GM21381 (cell line): ENCODE results near the gene OR5K1.

Source experiments
- ATAC-seq: cut with Tn5 transposase; IDR thresholded peaks from one replicate; pipeline ENCODE4 v1.9.1; 2021; ENCODE audit warnings: mild to moderate bottlenecking, moderate library complexity; ENCODE audit not compliant: unreplicated experiment

The OR5K1 gene

GRCh38 chr3:98462901-98463300, at the start of gene OR5K1:
OR5K1 (plus strand) TSS chr3:98463201; CDS start chr3:98469577, 6,376 bp downstream.
- no peak for ATAC-seq

GRCh38 chr3:98432575-98432974, 30.4 kb upstream of the OR5K1 start:
- no peak for ATAC-seq

- no peak for ATAC-seq
Measured at GRCh38 chr3:98433764-98434163, 29.2 kb upstream of the OR5K1 start.

- no peak for ATAC-seq
Measured at GRCh38 chr3:98434412-98434811, 28.6 kb upstream of the OR5K1 start.

- ATAC-seq = no peak
Measured at GRCh38 chr3:98440283-98440682, 22.7 kb upstream of the OR5K1 start.

- peak; percentile 64 for ATAC-seq
Measured at GRCh38 chr3:98445949-98446406, 17.0 kb upstream of the OR5K1 start.

- peak; percentile 42 for ATAC-seq
Measured at GRCh38 chr3:98449606-98450193, 13.3 kb upstream of the OR5K1 start.

- ATAC-seq = no peak
Measured at GRCh38 chr3:98450372-98450771, 12.6 kb upstream of the OR5K1 start.

GRCh38 chr3:98453827-98454226, 9.2 kb upstream of the OR5K1 start:
- no peak for ATAC-seq

- no peak for ATAC-seq
Measured at GRCh38 chr3:98454929-98455328, 8.1 kb upstream of the OR5K1 start.

GRCh38 chr3:98457543-98457942, 5.5 kb upstream of the OR5K1 start:
- ATAC-seq = no peak

- ATAC-seq = no peak
Measured at GRCh38 chr3:98460220-98460619, 2.8 kb upstream of the OR5K1 start.

GRCh38 chr3:98482717-98483482, 19.9 kb downstream of the OR5K1 start:
- ATAC-seq = no peak

GRCh38 chr3:98483626-98484025, 20.6 kb downstream of the OR5K1 start:
- no peak for ATAC-seq

GRCh38 chr3:98497381-98497780, 34.4 kb downstream of the OR5K1 start, which contains the start of gene OR5K2:
OR5K2 (plus strand) TSS chr3:98497681; CDS start chr3:98497681, 0 bp downstream.
- ATAC-seq = no peak

- no peak for ATAC-seq
Measured at GRCh38 chr3:98500019-98500418, 37.0 kb downstream of the OR5K1 start.

GRCh38 chr3:98501270-98501669, 38.3 kb downstream of the OR5K1 start:
- no peak for ATAC-seq

- ATAC-seq = no peak
Measured at GRCh38 chr3:98501863-98502576, 39.0 kb downstream of the OR5K1 start.

GRCh38 chr3:98504539-98504938, 41.5 kb downstream of the OR5K1 start:
- no peak for ATAC-seq

- ATAC-seq = no peak
Measured at GRCh38 chr3:98508582-98508981, 45.6 kb downstream of the OR5K1 start.

GRCh38 chr3:98512576-98512975, 49.6 kb downstream of the OR5K1 start:
- ATAC-seq = no peak

- no peak for ATAC-seq
Measured at GRCh38 chr3:98513091-98513511, 50.1 kb downstream of the OR5K1 start.
